HG03139 (cell line): ENCODE data around the gene TRIM38.
"Not testable (repeated sequence)": the region's sequence is repeated elsewhere in the genome, so short reads cannot be mapped to it uniquely, and the experiment has no call there.

Source experiments
- ATAC-seq: cut with Tn5 transposase; IDR thresholded peaks from one replicate; pipeline ENCODE4 v1.9.1; 2021; ENCODE audit not compliant: unreplicated experiment

The TRIM38 gene

GRCh38 chr6:25968769-25969168, 6.2 kb downstream of the TRIM38 start:
- ATAC-seq = no peak

GRCh38 chr6:25971187-25971821, 8.7 kb downstream of the TRIM38 start:
- no peak for ATAC-seq

GRCh38 chr6:25972128-25972527, 9.5 kb downstream of the TRIM38 start:
- no peak for ATAC-seq

- no peak for ATAC-seq
These were observed 10.3 kb downstream of the TRIM38 start for GRCh38 chr6:25972902-25973301.

- ATAC-seq = no peak
These were observed 11.4 kb downstream of the TRIM38 start for GRCh38 chr6:25973923-25974555.

- no peak for ATAC-seq
These were observed 13.4 kb downstream of the TRIM38 start for GRCh38 chr6:25975923-25976560.

- ATAC-seq = no peak
These were observed 18.3 kb downstream of the TRIM38 start for GRCh38 chr6:25980935-25981334.

GRCh38 chr6:25981568-25982263, 19.1 kb downstream of the TRIM38 start:
- ATAC-seq = no peak

- ATAC-seq = no peak
These were observed 21.7 kb downstream of the TRIM38 start for GRCh38 chr6:25984265-25984664.

- no peak for ATAC-seq
These were observed 25.2 kb downstream of the TRIM38 start for GRCh38 chr6:25987845-25988244.

- no peak for ATAC-seq
These were observed 27.7 kb downstream of the TRIM38 start for GRCh38 chr6:25990172-25990873.

- ATAC-seq = peak; percentile 44
These were observed 29.3 kb downstream of the TRIM38 start for GRCh38 chr6:25991785-25992412.

- peak; percentile 84 for ATAC-seq
These were observed 30.1 kb downstream of the TRIM38 start for GRCh38 chr6:25992413-25993340.

GRCh38 chr6:25993341-25993684, 30.7 kb downstream of the TRIM38 start:
- ATAC-seq = not testable (repeated sequence)

- ATAC-seq = no peak
These were observed 32.9 kb downstream of the TRIM38 start for GRCh38 chr6:25995507-25995906.

- ATAC-seq = no peak
These were observed 35.3 kb downstream of the TRIM38 start for GRCh38 chr6:25997921-25998320.

GRCh38 chr6:25998379-25998778, 35.8 kb downstream of the TRIM38 start:
- no peak for ATAC-seq

GRCh38 chr6:25999225-25999624, 36.6 kb downstream of the TRIM38 start:
- ATAC-seq = not testable (repeated sequence)

- no peak for ATAC-seq
These were observed 38.0 kb downstream of the TRIM38 start for GRCh38 chr6:26000366-26001144.
